Measurements from ENCODE around the gene JMJD1C. TPM values are rescaled to one million over a fixed set of nuclear protein-coding genes. Genes with fewer than 3 reads are reported as not detected.
A peak's percentile ranks its signal among the peaks of the same experiment; 100 is the strongest.

Gene JMJD1C
- total and polyA plus RNA-seq, 12 donors: 14.4 to 70.4 (median 39.2) TPM

DNA sequence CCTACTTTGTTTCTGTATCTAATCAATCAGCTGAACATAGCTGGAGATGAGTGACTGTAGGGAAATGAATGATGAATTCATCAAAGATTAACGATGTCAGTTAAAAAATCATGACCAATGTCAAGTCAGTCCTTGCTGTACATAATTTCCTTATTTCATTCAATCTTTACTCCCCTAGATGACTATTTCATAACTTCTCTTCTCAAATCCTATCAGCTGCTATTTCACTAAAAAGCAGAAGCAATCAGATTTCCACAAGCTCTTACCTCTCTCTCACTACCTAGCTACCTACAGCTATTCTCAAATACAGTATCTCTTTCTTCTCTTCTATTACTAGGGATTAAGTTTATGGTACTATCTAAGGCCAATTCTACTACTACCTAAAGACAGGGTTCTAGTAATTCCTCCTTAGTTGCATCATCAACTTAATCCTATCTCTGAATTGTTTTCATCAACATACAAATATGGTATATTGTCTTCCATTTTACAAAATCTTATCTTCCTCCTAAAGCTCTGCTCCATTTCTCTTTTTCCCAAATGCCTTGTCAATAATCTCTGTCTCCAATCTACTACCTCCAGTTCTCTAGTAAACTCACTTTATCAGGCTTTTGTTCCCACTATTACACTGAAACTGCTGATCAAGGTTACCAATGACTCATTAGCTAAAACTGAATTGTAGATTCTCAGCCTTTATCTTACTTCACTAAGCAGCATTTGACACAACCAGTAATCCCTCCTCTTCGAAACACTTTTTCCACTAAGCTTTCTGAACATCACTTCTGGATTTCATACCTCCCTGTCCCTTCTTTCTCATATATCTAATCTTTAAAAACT, 28.4 kb downstream of the JMJD1C start:
- H3K4me3 ChIP-seq: no peak overlapping the region
- TF ChIP-seq, protein P1, sequence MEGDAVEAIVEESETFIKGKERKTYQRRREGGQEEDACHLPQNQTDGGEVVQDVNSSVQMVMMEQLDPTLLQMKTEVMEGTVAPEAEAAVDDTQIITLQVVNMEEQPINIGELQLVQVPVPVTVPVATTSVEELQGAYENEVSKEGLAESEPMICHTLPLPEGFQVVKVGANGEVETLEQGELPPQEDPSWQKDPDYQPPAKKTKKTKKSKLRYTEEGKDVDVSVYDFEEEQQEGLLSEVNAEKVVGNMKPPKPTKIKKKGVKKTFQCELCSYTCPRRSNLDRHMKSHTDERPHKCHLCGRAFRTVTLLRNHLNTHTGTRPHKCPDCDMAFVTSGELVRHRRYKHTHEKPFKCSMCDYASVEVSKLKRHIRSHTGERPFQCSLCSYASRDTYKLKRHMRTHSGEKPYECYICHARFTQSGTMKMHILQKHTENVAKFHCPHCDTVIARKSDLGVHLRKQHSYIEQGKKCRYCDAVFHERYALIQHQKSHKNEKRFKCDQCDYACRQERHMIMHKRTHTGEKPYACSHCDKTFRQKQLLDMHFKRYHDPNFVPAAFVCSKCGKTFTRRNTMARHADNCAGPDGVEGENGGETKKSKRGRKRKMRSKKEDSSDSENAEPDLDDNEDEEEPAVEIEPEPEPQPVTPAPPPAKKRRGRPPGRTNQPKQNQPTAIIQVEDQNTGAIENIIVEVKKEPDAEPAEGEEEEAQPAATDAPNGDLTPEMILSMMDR (IDR thresholded peaks at IDR 0.05): no peak
- intact Hi-C loops (cut with DNase I): no loop called here
- DNase-seq (no peak), ATAC-seq (peak in 2 of 8 donors; percentile 24 to 33)
- peaks cover 5 to 93% (median 64%) of the 10 kb centered on the region in 9 donors for H3K4me1 ChIP-seq
- no peaks in the 10 kb centered on the region for H3K9me3 ChIP-seq
- H3K36me3 ChIP-seq: no peaks in the 10 kb centered on the region
- H3K27ac ChIP-seq: no peak overlapping the region
- WGBS, 2 donors: 80 to 83% methylated on average over 2 of the region's 2 CpGs
- no peaks in the 10 kb centered on the region for H3K27me3 ChIP-seq

DNA sequence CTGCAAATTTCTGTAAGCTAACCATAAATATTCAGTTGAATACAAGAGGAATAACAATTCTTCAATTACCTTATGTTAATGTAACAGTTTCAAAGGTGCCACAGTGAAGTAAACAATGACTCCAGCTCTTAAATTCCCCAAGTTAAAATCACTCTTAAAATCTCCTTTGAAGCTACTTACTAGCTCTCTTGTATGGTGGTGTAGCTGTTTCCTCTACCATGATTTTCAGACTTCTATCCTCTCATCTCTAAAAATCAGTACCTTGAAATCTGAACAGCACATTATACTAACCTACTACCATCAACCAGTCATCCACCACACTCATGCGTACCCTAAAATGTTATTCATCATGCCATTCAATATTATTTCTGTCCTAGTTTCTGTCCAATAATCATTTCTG, 29.6 kb downstream of the JMJD1C start:
- Histone ChIP-seq H3K4me3 (no peak overlapping the region), H3K4me1 (peaks cover 5 to 91% (median 68%) of the 10 kb centered on the region in 9 donors), H3K9me3 (no peaks in the 10 kb centered on the region), H3K27me3 (no peaks in the 10 kb centered on the region), H3K36me3 (no peaks in the 10 kb centered on the region), H3K27ac (no peak overlapping the region)
- ATAC-seq (no peak), DNase-seq (no peak)
- TF ChIP-seq, protein P1 (IDR thresholded peaks at IDR 0.05): no peak
- intact Hi-C loops (cut with DNase I): no loop called here
- WGBS, 2 donors: 100% methylated on average over 1 of the region's 1 CpG

DNA sequence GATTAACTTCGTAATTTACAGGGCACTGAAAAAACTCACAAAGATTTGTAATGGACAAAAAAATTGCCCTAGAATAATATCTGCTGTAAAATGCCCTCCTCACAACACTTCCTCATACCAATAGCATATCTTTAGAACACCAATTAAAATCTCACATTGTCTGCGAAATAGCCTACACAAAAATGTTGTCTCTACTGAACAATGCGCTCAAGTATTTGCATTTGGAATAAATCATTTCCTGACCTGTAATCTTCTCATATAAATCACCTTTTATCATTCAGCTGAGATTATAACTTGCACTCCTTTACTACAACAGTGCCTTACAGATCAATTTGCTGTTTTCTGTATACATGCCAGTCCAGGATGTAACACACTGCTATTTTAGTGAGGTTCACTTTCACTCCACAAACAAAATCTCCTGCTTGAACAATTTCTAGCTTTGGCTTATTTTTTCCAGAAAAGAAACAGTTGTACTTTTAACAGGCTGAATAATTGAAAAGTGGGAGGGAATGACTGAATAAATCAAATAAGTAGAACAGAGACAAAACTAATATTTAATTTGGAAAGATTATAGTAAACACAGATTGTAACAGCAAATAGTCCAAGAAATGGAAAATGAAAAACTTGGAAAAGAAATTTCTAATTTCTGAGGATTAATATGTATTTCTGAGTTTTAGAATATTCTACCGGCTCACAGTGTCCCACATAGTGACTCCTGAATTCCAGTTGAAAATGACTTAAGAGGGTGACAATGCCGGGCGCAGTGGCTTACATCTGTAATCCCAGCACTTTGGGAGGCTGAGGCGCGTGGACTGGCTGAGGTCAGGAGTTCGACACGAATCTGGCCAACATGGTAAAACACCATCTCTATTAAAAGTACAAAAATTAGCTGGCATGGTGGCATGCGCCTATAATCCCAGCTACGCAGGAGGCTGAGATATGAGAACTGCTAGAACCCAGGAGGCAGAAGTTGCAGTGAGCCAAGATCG, 30.6 kb downstream of the JMJD1C start:
- Histone ChIP-seq H3K27me3 (no peaks in the 10 kb centered on the region), H3K36me3 (no peaks in the 10 kb centered on the region), H3K4me3 (no peak overlapping the region), H3K4me1 (peaks cover 5 to 91% (median 68%) of the 10 kb centered on the region in 9 donors), H3K9me3 (no peaks in the 10 kb centered on the region), H3K27ac (peak overlapping the region in 1 of 10 donors; percentile 34)
- intact Hi-C loops (cut with DNase I): no loop called here
- TF ChIP-seq, protein P1 (IDR thresholded peaks at IDR 0.05): no peak
- ATAC-seq (peak in 1 of 8 donors; percentile 47), DNase-seq (no peak)
- 86 to 87% methylated on average over 13 of the region's 13 CpGs for WGBS, 2 donors

Data from heart right ventricle (tissue), 16 donors.